ENCODE data around the gene SPRED3.

Gene SPRED3

GRCh38 chr19:38430931-38431330 lies 42.4 kb downstream of the SPRED3 start:
- no peak overlapping the region for H2AFZ ChIP-seq (ENCODE audit: low read depth, low read length)
- H3K4me2 ChIP-seq (ENCODE audit: insufficient read depth, low read length): no peak overlapping the region
- H3K79me2 ChIP-seq (ENCODE audit: insufficient read depth, low read length): no peaks in the 10 kb centered on the region
- H3K27me3 ChIP-seq (ENCODE audit: insufficient read depth, low read length, poor library complexity): no peaks in the 10 kb centered on the region
- no peak overlapping the region for H3K9ac ChIP-seq (ENCODE audit: low read depth, low read length)
- peaks cover 1% of the 10 kb centered on the region for H3K4me1 ChIP-seq (ENCODE audit: insufficient read depth, low read length)
- H3K36me3 ChIP-seq (ENCODE audit: insufficient read depth, low read length): no peaks in the 10 kb centered on the region
- no peaks in the 10 kb centered on the region for H4K20me1 ChIP-seq (ENCODE audit: insufficient read depth, low read length)
- H3K27ac ChIP-seq (ENCODE audit: low read length): no peak overlapping the region
- TF ChIP-seq EZH2 (IDR thresholded peaks at IDR 0.05; ENCODE audit: borderline replicate concordance, low read depth, low read length, severe bottlenecking): no peak
- TF ChIP-seq, protein P1, sequence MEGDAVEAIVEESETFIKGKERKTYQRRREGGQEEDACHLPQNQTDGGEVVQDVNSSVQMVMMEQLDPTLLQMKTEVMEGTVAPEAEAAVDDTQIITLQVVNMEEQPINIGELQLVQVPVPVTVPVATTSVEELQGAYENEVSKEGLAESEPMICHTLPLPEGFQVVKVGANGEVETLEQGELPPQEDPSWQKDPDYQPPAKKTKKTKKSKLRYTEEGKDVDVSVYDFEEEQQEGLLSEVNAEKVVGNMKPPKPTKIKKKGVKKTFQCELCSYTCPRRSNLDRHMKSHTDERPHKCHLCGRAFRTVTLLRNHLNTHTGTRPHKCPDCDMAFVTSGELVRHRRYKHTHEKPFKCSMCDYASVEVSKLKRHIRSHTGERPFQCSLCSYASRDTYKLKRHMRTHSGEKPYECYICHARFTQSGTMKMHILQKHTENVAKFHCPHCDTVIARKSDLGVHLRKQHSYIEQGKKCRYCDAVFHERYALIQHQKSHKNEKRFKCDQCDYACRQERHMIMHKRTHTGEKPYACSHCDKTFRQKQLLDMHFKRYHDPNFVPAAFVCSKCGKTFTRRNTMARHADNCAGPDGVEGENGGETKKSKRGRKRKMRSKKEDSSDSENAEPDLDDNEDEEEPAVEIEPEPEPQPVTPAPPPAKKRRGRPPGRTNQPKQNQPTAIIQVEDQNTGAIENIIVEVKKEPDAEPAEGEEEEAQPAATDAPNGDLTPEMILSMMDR (IDR thresholded peaks at IDR 0.05; ENCODE audit: borderline replicate concordance, extremely low read depth, low read length, poor library complexity, severe bottlenecking): no peak
- ATAC-seq (ENCODE audit: insufficient read depth, low read depth) (no peak), DNase-seq (no peak)
- H3K4me3 ChIP-seq (ENCODE audit: low read depth in 1 of 2, low read length in 2 of 2): no peak overlapping the region
- H3K9me3 ChIP-seq (ENCODE audit: insufficient read depth, low read length, severe bottlenecking): no peaks in the 10 kb centered on the region

DNA sequence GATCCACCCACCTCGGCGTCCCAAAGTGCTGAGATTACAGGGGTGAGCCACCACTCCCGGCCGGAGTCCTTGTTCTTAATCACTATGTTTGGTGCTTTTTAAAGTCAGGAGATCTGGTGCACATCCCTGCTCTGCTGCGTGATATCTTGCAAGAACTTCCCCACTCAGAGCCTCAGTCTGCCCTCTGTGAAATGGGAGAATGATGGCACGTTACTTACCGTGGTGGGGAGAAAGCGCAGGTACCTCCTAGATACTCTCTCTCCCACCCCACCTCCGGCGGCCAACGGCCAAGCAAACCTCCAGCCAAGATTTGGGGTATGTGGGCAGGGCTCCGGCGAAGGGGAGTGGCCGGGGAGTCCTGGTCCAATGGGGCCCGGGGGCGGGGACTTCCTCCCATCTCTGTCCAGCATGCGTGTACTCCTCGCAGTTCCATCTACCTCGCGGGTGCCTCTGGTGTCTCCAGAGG lies 44.8 kb downstream of the SPRED3 start, which contains the start of gene RYR1:
Gene RYR1 (plus strand): TSS at position 424 of the 466 bp plus-strand sequence. CDS start 139 bp downstream, outside the sequence.
- H3K9ac ChIP-seq (ENCODE audit: low read depth, low read length): no peak within 1 kb of the TSS
- H3K4me1 ChIP-seq (ENCODE audit: insufficient read depth, low read length): no peaks in the 10 kb centered on the region
- no peaks in the 10 kb centered on the region for H4K20me1 ChIP-seq (ENCODE audit: insufficient read depth, low read length)
- H3K27me3 ChIP-seq (ENCODE audit: insufficient read depth, low read length, poor library complexity): no peaks in the 10 kb centered on the region
- no peak within 1 kb of the TSS for H2AFZ ChIP-seq (ENCODE audit: low read depth, low read length)
- H3K27ac ChIP-seq (ENCODE audit: low read length): no peak within 1 kb of the TSS
- ATAC-seq (ENCODE audit: insufficient read depth, low read depth): no peak
- H3K36me3 ChIP-seq (ENCODE audit: insufficient read depth, low read length): no peaks in the 10 kb centered on the region
- H3K4me3 ChIP-seq (ENCODE audit: low read depth in 1 of 2, low read length in 2 of 2): no peak within 1 kb of the TSS
- no peak within 1 kb of the TSS for H3K4me2 ChIP-seq (ENCODE audit: insufficient read depth, low read length)
- H3K79me2 ChIP-seq (ENCODE audit: insufficient read depth, low read length): no peaks in the 10 kb centered on the region
- no peak for TF ChIP-seq EZH2 (IDR thresholded peaks at IDR 0.05; ENCODE audit: borderline replicate concordance, low read depth, low read length, severe bottlenecking)
- TF ChIP-seq, protein P1 (IDR thresholded peaks at IDR 0.05; ENCODE audit: borderline replicate concordance, extremely low read depth, low read length, poor library complexity, severe bottlenecking): no peak
- no peaks in the 10 kb centered on the region for H3K9me3 ChIP-seq (ENCODE audit: insufficient read depth, low read length, severe bottlenecking)
- DNase-seq: no peak

- no peak overlapping the region for H3K4me2 ChIP-seq (ENCODE audit: insufficient read depth, low read length)
- H2AFZ ChIP-seq (ENCODE audit: low read depth, low read length): no peak overlapping the region
- no peaks in the 10 kb centered on the region for H4K20me1 ChIP-seq (ENCODE audit: insufficient read depth, low read length)
- H3K4me3 ChIP-seq (ENCODE audit: low read depth in 1 of 2, low read length in 2 of 2): no peak overlapping the region
- no peak overlapping the region for H3K27ac ChIP-seq (ENCODE audit: low read length)
- no peaks in the 10 kb centered on the region for H3K9me3 ChIP-seq (ENCODE audit: insufficient read depth, low read length, severe bottlenecking)
- H3K27me3 ChIP-seq (ENCODE audit: insufficient read depth, low read length, poor library complexity): no peaks in the 10 kb centered on the region
- no peaks in the 10 kb centered on the region for H3K79me2 ChIP-seq (ENCODE audit: insufficient read depth, low read length)
- ATAC-seq (ENCODE audit: insufficient read depth, low read depth) (no peak), DNase-seq (no peak)
- no peak overlapping the region for H3K9ac ChIP-seq (ENCODE audit: low read depth, low read length)
- TF ChIP-seq, protein P1 (IDR thresholded peaks at IDR 0.05; ENCODE audit: borderline replicate concordance, extremely low read depth, low read length, poor library complexity, severe bottlenecking): no peak
- TF ChIP-seq EZH2 (IDR thresholded peaks at IDR 0.05; ENCODE audit: borderline replicate concordance, low read depth, low read length, severe bottlenecking): no peak
- H3K4me1 ChIP-seq (ENCODE audit: insufficient read depth, low read length): no peaks in the 10 kb centered on the region
- H3K36me3 ChIP-seq (ENCODE audit: insufficient read depth, low read length): no peaks in the 10 kb centered on the region
Measured at GRCh38 chr19:38434549-38435051, 46.1 kb downstream of the SPRED3 start.

Measured in DND-41 (cell line).